HepG2 (cell line): ENCODE data around the gene FAM221B. TPM values are rescaled to one million over a fixed set of nuclear protein-coding genes. Genes with fewer than 3 reads are reported as not detected.

Experiments used
- BRD4 ChIP-seq: sonication (generic); formaldehyde crosslinking; IDR thresholded peaks from 2 replicates; pipeline ENCODE4 v1.4.0; 2020; ENCODE audit warnings: missing genetic modification reagents
- CENPX ChIP-seq: sonication (generic); formaldehyde crosslinking; IDR thresholded peaks from 2 replicates; pipeline ENCODE4 v1.9.0; 2021; ENCODE audit warnings: mild to moderate bottlenecking, missing genetic modification reagents, moderate library complexity
- EEA1 ChIP-seq: sonication (generic); formaldehyde crosslinking; IDR thresholded peaks from 2 replicates; pipeline ENCODE4 v1.5.1; 2020; ENCODE audit warnings: mild to moderate bottlenecking, missing genetic modification reagents, borderline replicate concordance
- GLMP ChIP-seq: sonication (generic); formaldehyde crosslinking; IDR thresholded peaks from 2 replicates; pipeline ENCODE4 v1.9.0; 2021; ENCODE audit warnings: missing genetic modification reagents, mild to moderate bottlenecking, borderline replicate concordance
- HCFC1 ChIP-seq: fragments of 150-350 bp; IDR thresholded peaks from 2 replicates; pipeline ENCODE4 v1.6.1; 2014; ENCODE audit warnings: low read depth, low read length
- MEIS2 ChIP-seq: sonication (generic); formaldehyde crosslinking; IDR thresholded peaks from 2 replicates; pipeline ENCODE4 v1.9.0; 2021; ENCODE audit warnings: mild to moderate bottlenecking, missing genetic modification reagents
- MZF1 ChIP-seq: sonication (generic); formaldehyde crosslinking; IDR thresholded peaks from 2 replicates; pipeline ENCODE4 v1.8.1; 2023; ENCODE audit warnings: mild to moderate bottlenecking, missing genetic modification reagents, borderline replicate concordance
- PAF1 ChIP-seq: IDR thresholded peaks from 2 replicates; pipeline ENCODE4 v1.6.1; 2016; ENCODE audit warnings: missing genetic modification reagents, missing compliant biosample characterization
- POLR2AphosphoS5 ChIP-seq: IDR thresholded peaks from 2 replicates; pipeline ENCODE4 v1.6.1; 2012; ENCODE audit warnings: low read depth, low read length
- RAD51 ChIP-seq: fragments of 450-650 bp; IDR thresholded peaks from 2 replicates; pipeline ENCODE4 v1.6.1; 2016; ENCODE audit warnings: borderline replicate concordance
- RXRA ChIP-seq: sonication (generic); formaldehyde crosslinking; IDR thresholded peaks from 2 replicates; pipeline ENCODE4 v1.5.1; 2020; ENCODE audit warnings: missing genetic modification reagents
- SIN3B ChIP-seq: fragments of 150-350 bp; IDR thresholded peaks from 2 replicates; pipeline ENCODE4 v1.6.1; 2014; ENCODE audit warnings: low read length
- SP2 ChIP-seq: sonication (generic); formaldehyde crosslinking; IDR thresholded peaks from 2 replicates; pipeline ENCODE4 v1.5.1; 2020; ENCODE audit warnings: mild to moderate bottlenecking, missing genetic modification reagents
- ZBTB8A ChIP-seq: sonication (generic); formaldehyde crosslinking; IDR thresholded peaks from 2 replicates; pipeline ENCODE4 v1.4.0; 2020; ENCODE audit warnings: mild to moderate bottlenecking, low read depth, missing genetic modification reagents, borderline replicate concordance
- ZFP36L2 ChIP-seq: sonication (generic); formaldehyde crosslinking; IDR thresholded peaks from 2 replicates; pipeline ENCODE4 v1.4.0; 2020; ENCODE audit warnings: missing genetic modification reagents
- ZFP90 ChIP-seq: sonication (generic); formaldehyde crosslinking; IDR thresholded peaks from 2 replicates; pipeline ENCODE4 v1.8.0; 2022; ENCODE audit warnings: missing genetic modification reagents, mild to moderate bottlenecking, inconsistent platforms, borderline replicate concordance
- ZNF136 ChIP-seq: sonication (generic); formaldehyde crosslinking; IDR thresholded peaks from 2 replicates; pipeline ENCODE4 v1.8.1; 2022; ENCODE audit warnings: low read depth, mild to moderate bottlenecking, moderate library complexity, missing genetic modification reagents
- ZNF180 ChIP-seq: sonication (generic); formaldehyde crosslinking; IDR thresholded peaks from 2 replicates; pipeline ENCODE4 v1.4.0; 2020; ENCODE audit warnings: low read depth, missing genetic modification reagents, borderline replicate concordance
- ZNF207 ChIP-seq: fragments of 450-650 bp; IDR thresholded peaks from 2 replicates; pipeline ENCODE4 v1.6.1; 2016; ENCODE audit warnings: antibody characterized with exemption, borderline replicate concordance
- ZNF230 ChIP-seq: sonication (generic); formaldehyde crosslinking; IDR thresholded peaks from 2 replicates; pipeline ENCODE4 v1.4.0; 2020; ENCODE audit warnings: mild to moderate bottlenecking, missing genetic modification reagents
- ZNF383 ChIP-seq: sonication (generic); formaldehyde crosslinking; IDR thresholded peaks from 2 replicates; pipeline ENCODE4 v1.4.0; 2020; ENCODE audit warnings: missing genetic modification reagents, mild to moderate bottlenecking, borderline replicate concordance
- ZNF414 ChIP-seq: sonication (generic); formaldehyde crosslinking; IDR thresholded peaks from 2 replicates; pipeline ENCODE4 v1.5.0; 2020; ENCODE audit warnings: missing genetic modification reagents
- ZNF510 ChIP-seq: sonication (generic); formaldehyde crosslinking; IDR thresholded peaks from 2 replicates; pipeline ENCODE4 v1.4.0; 2020; ENCODE audit warnings: low read depth, mild to moderate bottlenecking, missing genetic modification reagents
- ZNF558 ChIP-seq: sonication (generic); formaldehyde crosslinking; IDR thresholded peaks from 2 replicates; pipeline ENCODE4 v1.9.0; 2022; ENCODE audit warnings: mild to moderate bottlenecking, missing genetic modification reagents, borderline replicate concordance
- ZNF562 ChIP-seq: sonication (generic); formaldehyde crosslinking; IDR thresholded peaks from 2 replicates; pipeline ENCODE4 v1.8.0; 2022; ENCODE audit warnings: missing genetic modification reagents, borderline replicate concordance
- polyA plus RNA-seq, 8 experiments: library from polyadenylated mRNA; depleted of rRNA in 3 of 8; stranded (reverse) in 7 of 8; unstranded in 1 of 8; fragments of >200 nt; fragmentation: Illumina TruSeq in 4 of 8; extraction: Trizol in 4 of 8; gene quantifications; 2 replicates each; pipeline versions ENCODE4 v1.2.1 to v1.2.3, GENCODE V29; 2011 to 2016; ENCODE audit warnings: low read depth in 4 of 8, missing spikeins in 1 of 8, mixed read lengths in 1 of 8; ENCODE audit not compliant: insufficient read depth in 1 of 8
- total RNA-seq, 5 experiments: library from RNA; depleted of rRNA; stranded (reverse); fragments of >200 nt; fragmentation: Illumina TruSeq; extraction: Trizol; gene quantifications; 2 replicates each; pipeline ENCODE4 v1.2.3, GENCODE V29; 2016; ENCODE audit warnings: low read depth in 1 of 5
- TF ChIP-seq, protein P1 (sequence below): sonication (generic); formaldehyde crosslinking; IDR thresholded peaks from 2 replicates; pipeline ENCODE4 v1.5.0; 2020; ENCODE audit warnings: mild to moderate bottlenecking, missing genetic modification reagents
- TF ChIP-seq, protein P2 (sequence below), 2 experiments: fragments of 450-650 bp in 1 of 2; sonication (generic) in 1 of 2; formaldehyde crosslinking; IDR thresholded peaks; 2 replicates each; pipeline versions ENCODE4 v1.5.0 to v1.8.0; 2020 to 2022; ENCODE audit warnings: mild to moderate bottlenecking in 1 of 2, missing genetic modification reagents in 1 of 2

Gene FAM221B
- total and polyA plus RNA-seq, 2 of the 13 experiments (the other 11 are each of a cell fraction or from before 2014, with no cell fraction given) = not detected

GRCh38 chr9:35812025-35812602, 16.4 kb downstream of the FAM221B start, which contains the start of gene SPAG8 (continued):
- no peak for TF ChIP-seq GLMP (CRISPR knock-in tag)
- TF ChIP-seq ZNF230 (CRISPR knock-in tag) = no peak
- no peak for TF ChIP-seq MZF1 (CRISPR knock-in tag)
- TF ChIP-seq ZNF510 = no peak
- no peak for TF ChIP-seq ZFP90 (CRISPR knock-in tag)
- TF ChIP-seq, protein P1, sequence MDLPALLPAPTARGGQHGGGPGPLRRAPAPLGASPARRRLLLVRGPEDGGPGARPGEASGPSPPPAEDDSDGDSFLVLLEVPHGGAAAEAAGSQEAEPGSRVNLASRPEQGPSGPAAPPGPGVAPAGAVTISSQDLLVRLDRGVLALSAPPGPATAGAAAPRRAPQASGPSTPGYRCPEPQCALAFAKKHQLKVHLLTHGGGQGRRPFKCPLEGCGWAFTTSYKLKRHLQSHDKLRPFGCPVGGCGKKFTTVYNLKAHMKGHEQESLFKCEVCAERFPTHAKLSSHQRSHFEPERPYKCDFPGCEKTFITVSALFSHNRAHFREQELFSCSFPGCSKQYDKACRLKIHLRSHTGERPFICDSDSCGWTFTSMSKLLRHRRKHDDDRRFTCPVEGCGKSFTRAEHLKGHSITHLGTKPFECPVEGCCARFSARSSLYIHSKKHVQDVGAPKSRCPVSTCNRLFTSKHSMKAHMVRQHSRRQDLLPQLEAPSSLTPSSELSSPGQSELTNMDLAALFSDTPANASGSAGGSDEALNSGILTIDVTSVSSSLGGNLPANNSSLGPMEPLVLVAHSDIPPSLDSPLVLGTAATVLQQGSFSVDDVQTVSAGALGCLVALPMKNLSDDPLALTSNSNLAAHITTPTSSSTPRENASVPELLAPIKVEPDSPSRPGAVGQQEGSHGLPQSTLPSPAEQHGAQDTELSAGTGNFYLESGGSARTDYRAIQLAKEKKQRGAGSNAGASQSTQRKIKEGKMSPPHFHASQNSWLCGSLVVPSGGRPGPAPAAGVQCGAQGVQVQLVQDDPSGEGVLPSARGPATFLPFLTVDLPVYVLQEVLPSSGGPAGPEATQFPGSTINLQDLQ (CRISPR knock-in tag) = 0 out of 2 replicates have a peak, but pooled peaks have one; percentile 48
- peak; percentile 54 for TF ChIP-seq POLR2AphosphoS5
- 0 out of 2 replicates have a peak, but pooled peaks have one; percentile 8 for TF ChIP-seq MEIS2 (CRISPR knock-in tag)
- TF ChIP-seq SIN3B = 0 out of 2 replicates have a peak, but pooled peaks have one; percentile 27
- TF ChIP-seq ZNF562 (CRISPR knock-in tag) = no peak
- TF ChIP-seq BRD4 (CRISPR knock-in tag) = no peak
- TF ChIP-seq PAF1 (CRISPR knock-in tag) = no peak
- no peak for TF ChIP-seq RAD51
- TF ChIP-seq, protein P2, sequence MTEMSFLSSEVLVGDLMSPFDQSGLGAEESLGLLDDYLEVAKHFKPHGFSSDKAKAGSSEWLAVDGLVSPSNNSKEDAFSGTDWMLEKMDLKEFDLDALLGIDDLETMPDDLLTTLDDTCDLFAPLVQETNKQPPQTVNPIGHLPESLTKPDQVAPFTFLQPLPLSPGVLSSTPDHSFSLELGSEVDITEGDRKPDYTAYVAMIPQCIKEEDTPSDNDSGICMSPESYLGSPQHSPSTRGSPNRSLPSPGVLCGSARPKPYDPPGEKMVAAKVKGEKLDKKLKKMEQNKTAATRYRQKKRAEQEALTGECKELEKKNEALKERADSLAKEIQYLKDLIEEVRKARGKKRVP (CRISPR knock-in tag; IDR thresholded peaks at IDR 0.05) = no peak
- no peak for TF ChIP-seq ZNF136
- no peak for TF ChIP-seq ZNF180 (CRISPR knock-in tag)
- peak; percentile 62 for TF ChIP-seq RXRA (CRISPR knock-in tag)
- TF ChIP-seq ZNF558 (CRISPR knock-in tag) = peak; percentile 71; the same call in 1 of the 2 replicates
- TF ChIP-seq ZBTB8A (CRISPR knock-in tag) = no peak
- no peak for TF ChIP-seq EEA1 (CRISPR knock-in tag)
- peak; percentile 42; the same call in 1 of the 2 replicates for TF ChIP-seq SP2 (CRISPR knock-in tag)
- no peak for TF ChIP-seq ZNF414 (CRISPR knock-in tag)
- TF ChIP-seq ZNF207 = no peak
- TF ChIP-seq ZNF383 (CRISPR knock-in tag) = no peak
- 0 out of 2 replicates have a peak, but pooled peaks have one; percentile 17 for TF ChIP-seq ZFP36L2 (CRISPR knock-in tag)
- TF ChIP-seq HCFC1 = peak; percentile 69
- TF ChIP-seq CENPX = no peak
